Fibroblast of skin of scalp (primary cell): ENCODE results near the gene PAK5.
"Not testable (repeated sequence)": the region's sequence is repeated elsewhere in the genome, so short reads cannot be mapped to it uniquely, and the experiment has no call there.

Experiments used
- DNase-seq: peaks from one replicate; pipeline ENCODE4 v3.0.0-alpha.2; 2013

Gene PAK5

DNA sequence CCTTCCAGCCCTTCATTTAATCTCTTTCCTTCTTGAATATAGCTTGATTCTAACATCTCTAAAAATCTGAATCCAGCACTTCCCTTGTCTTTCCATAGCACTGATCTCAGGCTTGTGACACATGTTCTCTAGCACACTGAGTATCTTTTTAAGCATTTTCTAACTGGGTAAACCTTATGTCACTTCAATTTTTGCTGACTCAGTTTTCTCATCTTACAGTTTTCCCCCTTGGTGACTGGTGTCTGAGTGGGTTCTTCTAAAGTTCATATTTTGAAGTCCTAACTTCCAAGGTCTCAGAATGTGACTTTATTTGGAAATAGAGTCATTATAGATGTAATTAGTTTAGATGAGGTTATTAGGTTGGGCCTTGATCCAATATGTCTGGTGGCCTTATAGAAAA is 153.9 kb downstream of the PAK5 start:
- DNase-seq: no peak

DNA sequence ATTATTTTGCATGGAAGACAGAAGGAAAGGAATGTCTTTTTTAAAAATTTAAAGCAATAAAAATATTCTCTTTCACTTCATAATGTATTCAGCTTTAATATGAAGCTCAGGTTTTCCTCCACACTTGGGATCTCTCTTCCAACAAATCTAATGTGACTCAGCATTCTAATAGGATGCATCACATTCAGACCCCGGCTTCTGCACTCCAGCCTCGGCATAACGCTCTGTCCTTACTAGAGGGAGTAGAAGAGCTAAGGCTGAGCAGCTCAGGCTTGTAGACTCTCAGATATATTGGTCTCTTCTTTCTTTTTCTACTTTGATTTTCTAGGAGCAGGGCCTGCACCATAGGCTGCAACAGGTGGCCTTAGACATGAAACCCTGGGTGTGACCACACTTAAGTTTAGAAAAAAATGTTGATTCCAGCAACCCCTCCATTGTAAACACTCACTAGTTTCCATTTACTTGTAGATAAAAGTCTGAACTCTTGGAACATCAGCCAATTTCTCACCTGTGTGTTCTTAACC is 161.7 kb downstream of the PAK5 start:
- no peak for DNase-seq

DNA sequence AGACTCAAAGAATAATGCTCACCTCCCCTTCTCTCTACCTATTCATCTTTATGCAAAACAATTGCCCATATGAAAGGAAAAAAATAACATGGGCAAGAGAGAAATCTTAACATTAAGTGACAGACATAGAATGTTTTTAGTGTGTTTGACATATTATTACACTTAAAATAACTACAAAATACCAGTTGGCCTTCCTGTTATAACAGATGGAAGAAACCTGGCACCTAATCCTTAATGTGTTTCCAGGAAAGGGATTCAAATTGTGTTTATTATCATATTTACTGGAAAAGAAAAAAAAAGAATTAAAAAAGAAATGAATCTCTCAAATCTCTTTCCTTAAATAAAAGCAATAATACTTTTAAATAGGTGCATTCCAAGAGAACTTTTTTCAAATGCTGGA is 165.9 kb downstream of the PAK5 start:
- no peak for DNase-seq

DNA sequence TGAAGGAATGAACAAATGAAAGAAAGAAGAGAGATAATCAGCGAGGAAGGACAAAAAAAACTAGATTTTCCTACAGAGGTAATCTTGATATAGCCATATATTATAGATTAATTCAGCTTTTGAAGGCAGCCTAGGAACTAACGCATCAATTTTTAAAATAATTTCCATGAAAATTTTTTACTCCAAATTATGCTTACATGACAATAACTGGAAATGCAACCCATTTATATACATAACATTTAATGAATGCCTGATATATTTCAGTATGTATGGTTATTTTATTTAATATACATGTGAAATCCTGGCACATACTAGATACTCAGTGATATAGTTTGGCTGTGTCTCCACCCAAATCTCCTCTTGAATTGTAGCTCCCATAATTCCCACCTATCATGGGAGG is 166.8 kb downstream of the PAK5 start:
- no peak for DNase-seq

DNA sequence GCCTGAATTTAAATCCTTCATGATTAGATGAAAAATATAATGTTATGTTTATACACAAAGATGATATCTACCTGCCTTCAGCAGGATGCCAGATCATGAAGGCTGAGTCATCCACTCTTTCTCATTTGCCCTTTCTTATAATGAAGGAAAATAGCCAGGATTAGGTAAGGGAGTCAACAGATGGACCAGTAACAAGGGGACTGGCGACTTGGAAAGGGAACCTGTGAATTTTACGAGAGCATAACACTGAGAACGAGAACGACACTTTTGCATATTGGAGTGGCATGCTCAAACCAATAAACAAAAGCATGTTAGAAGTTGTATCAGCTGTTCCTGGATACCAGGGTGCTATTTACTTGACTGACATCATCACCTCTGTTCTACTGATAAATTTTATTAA is 170.5 kb downstream of the PAK5 start:
- no peak for DNase-seq

DNA sequence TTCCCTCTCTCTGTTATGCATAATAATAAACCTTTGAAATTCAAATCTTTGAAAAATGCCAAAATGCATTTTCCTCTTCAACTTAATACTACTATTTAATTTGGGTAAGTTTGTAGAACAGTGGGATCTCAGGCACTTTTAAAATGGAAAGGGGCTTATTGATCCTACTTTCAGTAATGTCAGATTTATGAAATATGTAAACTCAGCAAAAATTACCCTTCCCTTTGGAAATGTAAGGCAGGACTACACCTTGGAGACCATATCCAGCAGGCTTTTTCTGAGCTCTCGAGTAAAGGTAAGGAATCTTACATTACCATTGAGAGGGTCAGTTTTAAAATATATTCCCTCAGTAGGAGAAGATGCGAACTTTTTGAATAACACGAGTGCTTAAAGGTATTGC is 175.5 kb downstream of the PAK5 start:
- DNase-seq: no peak

DNA sequence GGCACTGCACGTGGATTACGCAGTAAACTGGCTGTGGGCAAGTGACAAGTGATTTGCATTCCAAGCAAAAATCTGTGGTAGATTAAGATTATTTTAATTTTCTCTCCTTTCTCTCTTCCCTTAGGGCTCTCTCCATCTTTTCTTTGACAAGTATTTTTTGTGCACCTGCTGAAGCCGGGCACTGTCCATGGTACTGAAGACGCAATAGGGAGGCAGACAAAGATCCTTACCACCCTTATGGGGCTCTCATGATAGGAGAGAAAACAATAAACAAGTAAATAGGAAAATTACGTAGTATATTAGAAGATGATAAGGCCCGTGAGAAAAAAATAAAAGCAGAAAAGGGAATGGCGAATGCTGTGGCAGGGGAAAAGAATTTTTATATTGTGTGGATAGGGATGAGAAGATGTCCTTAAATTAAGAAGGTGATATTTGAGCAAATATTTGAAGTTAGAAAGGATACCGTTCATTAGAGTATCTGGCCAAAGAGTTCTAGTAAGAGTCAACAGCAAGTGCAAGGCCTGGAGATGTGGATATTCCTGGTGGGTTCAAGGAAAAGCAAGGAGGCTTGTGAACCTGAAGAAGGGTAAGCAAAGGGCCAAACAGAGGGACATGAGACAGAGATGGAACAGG is 178.5 kb downstream of the PAK5 start:
- DNase-seq: peak; percentile 9

DNA sequence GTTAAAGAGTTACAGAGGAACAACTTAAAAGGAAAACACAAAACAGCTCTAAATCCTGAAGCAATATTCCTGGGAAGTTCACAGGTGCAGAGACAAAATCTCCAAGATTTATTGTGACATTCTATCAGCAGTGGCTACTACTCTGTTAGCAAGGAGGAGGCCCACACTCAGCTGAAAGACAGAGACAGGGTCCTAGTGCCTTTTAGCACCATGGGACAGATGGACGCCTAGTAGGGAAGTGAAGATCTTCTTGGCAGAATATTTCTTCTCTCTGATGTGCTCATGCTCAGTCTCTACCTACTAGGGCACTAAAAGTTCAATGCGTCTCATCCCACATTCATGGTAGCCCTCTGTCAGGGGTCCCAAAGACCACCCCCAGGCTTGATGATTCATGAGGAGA is 191.1 kb downstream of the PAK5 start:
- DNase-seq: no peak

DNA sequence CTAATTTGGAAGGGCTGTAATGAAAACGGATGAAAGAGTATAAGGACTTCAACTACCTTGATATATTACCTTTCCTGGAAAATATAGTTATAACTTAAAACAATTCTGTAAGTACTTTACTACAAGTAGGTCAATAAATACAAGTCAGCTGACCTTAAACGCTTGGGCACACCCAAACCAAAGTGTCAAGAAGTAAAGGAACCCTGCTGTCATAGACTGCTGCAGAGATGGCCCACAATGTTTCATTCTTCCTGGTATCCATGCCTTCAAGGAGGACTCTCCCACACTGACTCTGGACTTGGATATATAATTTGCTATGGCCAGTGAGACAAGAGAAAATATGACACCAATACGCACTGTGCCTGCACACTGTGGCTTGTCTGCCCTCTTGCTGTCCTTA is 192.5 kb downstream of the PAK5 start:
- no peak for DNase-seq

DNA sequence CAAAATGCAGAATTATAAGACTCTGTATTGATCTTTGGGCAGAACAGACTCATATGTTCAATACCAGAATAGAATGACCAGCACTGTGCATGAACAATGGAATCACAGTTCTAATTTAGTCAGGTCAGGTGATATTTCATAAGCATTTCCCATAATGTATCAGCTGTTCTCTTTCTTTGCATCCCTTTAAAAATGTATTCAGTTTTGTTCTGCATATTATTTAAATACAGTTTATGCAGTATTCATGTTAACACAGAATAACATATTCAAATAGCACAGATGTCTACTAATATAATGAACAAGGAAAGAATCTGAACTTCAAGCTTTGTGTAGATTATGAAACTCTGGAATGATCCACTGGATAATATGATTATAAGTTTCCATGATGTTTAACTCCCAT is 196.0 kb downstream of the PAK5 start:
- DNase-seq: no peak

DNA sequence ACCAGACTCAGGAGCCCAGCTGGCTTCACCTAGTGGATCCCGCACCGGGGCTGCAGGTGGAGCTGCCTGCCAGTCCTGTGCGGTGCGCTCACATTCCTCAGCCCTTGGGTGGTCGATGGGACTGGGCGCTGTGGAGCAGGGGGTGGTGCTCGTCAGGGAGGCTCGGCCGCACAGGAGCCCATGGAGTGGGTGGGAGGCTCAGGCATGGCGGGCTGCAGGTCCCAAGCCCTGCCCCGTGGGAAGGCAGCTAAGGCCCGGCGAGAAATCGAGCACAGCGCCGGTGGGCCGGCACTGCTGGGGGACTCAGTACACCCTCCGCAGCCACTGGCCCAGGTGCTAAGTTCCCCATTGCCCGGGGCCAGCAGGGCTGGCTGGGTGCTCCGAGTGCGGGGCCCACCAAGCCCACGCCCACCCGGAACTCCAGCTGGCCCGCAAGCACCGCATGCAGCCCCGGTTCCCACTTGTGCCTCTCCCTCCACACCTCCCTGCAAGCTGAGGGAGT is 197.3 kb downstream of the PAK5 start:
- not testable (repeated sequence) for DNase-seq

DNA sequence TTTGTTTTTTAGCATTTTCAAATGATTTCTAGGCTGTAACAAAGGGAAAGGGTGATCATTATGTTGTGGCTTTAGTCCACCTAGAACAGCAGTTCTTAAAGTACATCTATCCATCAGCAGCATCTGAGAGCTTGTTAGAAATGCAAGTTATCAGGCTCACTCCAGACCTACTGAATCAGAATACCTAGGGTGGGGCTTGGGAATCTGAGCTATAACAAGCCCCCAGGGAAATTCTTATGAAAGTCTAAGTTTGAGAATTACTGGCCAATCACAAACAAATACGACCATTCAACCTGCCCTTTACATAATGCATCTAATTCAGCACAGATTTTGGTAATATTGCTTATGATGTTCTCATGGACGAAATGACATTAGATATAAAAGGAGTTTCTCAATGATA is 201.0 kb downstream of the PAK5 start:
- DNase-seq: no peak

DNA sequence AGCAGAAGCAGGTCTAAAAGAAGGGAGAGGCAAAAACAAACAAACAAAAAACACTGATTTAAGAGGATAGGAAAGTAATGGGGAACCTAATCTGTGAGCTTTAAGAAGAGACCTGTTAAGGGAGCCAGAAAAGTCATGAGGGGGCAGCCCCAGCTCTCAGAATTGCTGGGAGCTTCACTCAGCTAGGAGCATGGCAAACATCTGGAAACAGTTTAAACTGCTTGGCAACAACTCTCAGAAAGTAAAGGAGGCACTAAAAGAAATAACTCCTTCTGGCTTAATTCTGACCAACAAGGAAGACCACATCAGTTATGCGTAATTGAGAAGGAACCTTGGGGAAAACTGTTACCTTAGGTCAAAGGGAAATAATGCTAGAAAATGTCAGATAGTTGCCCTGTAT is 203.1 kb downstream of the PAK5 start:
- no peak for DNase-seq

DNA sequence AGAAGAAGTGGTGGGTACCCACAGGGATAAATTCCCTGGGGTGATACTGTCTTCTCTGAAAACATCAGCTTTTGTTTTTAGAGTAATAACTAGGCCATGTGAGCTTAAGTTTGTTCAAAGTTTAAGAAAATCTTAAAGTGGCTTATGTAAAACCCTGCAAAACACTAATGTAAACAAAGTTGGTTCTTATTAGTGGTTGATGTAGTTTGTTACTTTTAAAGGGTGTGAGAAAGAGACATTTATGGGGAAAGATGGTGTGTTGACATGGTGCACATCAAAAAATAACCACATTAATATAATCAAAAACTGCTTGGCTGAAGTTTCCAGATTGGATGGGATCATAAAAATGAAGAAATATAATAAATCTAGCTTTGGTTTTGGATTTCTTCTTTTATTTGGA is 204.5 kb downstream of the PAK5 start:
- DNase-seq: no peak

DNA sequence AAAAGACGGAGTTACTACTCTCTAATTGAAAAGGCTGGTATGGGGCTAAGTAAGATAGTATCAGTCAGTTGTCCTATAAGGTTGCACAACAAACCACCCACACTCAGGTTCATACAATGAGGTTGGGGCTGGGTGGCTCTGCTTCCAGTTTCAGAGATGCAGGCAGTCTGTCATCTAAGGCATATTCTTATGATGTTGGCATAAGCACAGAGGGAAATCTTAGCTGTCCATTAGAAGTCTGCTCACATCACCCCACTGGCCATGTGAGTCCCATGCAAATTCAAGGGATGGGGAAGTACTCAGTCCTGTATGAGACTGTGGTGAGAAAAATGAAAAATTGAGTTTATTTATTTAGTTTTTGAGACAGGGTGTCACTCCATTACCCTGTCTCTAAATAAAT is 205.9 kb downstream of the PAK5 start:
- no peak for DNase-seq

DNA sequence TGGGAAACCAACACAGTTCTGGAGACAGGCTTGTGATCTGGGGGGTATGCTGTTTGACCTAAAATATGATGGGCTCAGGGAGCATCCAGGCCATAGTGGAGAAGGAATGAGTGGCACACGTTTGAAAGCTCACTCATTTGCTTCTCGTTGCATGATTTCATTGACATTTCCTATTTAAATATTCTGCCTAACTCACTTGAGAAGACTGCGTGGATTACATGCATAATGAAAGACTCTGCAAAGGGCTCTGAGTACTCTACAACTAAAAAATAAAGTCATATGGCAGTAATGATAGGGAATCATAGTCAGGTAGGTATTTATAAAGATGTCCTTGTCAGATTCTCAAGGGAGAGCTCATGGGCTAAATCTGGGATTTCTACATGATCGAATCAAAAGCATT is 206.6 kb downstream of the PAK5 start:
- no peak for DNase-seq

DNA sequence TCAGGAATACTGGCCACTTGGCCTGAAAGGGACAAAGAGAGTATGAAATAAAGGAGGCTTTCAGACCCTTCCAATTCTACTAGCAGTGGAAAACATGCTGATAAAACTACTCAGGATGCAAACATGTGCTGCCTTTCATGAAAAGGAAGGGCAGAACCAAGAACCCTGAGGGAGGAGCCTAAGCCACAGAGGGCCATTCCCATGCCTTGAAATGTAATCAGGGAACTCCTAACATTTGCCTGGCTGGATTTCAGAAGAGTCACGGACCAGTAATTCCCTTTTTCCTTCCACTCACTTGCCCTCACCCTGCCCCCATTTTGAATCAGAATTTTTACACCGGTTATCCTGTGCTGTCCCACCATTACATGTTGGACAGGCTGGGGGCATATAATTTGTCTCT is 208.3 kb downstream of the PAK5 start:
- DNase-seq: no peak

DNA sequence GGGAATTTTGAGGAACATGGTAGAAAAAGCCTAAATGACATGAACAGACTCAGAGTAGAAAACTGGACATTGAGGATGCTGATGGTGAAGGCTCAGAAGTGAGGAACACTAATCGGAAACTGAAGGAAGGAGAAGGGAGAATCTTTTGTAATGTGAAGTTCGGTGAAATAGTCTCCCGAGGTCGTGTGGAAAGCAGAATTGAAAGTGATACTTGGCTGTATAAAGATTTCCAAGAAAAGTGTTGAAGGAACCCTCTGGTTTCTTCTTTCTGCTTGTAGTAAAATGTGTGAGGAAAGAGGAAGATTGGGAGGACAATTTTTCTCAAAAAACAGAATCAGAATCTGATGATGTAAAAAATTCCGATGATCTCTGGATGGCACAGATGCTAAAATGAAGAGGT is 209.0 kb downstream of the PAK5 start:
- no peak for DNase-seq

DNA sequence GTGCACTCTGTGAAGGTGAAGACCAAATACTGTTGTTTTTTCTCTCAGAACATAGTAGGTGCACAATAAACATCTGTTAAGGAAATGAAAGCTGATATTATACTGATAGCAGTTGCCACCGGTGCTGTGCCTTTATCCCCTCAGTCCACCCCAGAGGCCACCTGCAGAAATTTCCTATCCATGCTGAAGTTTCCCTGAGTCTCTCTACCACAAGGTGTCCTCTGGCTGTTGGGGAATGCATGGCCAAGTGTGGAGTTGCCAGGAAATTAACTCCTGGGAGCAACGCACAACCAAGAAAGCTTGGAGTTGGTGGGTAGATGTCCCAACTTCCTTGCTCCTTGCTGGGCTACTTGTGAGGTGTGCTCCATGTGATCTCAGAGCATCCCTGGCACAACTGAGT is 210.3 kb downstream of the PAK5 start:
- no peak for DNase-seq

DNA sequence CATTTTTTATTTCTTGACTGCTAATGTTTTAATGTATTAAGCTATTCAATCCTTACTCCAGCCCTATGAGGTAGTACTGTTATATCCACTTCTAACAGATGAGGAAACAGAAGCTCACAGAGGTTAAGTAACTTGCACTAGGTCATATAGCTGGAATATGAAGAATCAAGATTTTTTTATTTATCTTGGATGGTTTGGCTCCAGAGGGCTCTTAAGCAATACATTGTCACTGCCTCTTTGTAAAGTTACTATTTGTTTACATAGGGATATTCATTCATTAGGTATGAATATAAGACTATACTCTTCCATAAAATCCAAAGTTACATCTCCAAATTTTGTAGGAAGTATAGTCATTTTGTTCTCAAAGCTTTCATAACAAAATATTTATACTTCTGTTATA is 210.7 kb downstream of the PAK5 start:
- no peak for DNase-seq

DNA sequence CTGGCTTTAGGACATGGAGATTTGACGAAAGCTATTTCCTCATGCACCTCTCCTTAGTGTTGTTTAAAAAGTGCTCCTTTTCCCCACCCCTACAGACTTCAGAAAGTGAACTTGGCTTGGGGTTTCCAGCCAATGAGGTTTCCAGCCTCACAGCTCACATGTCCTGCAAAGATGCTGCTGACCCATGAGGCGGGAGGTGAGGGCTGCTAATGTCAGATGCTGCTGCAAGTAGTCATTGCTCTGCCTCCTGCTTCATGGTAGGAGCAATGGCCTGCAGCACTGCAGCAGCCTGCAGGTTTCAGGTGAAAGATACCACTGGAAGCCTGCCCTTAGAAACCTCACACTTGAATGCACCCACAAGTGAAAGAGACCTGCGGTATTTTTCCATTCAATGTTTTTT is 211.7 kb downstream of the PAK5 start:
- no peak for DNase-seq

DNA sequence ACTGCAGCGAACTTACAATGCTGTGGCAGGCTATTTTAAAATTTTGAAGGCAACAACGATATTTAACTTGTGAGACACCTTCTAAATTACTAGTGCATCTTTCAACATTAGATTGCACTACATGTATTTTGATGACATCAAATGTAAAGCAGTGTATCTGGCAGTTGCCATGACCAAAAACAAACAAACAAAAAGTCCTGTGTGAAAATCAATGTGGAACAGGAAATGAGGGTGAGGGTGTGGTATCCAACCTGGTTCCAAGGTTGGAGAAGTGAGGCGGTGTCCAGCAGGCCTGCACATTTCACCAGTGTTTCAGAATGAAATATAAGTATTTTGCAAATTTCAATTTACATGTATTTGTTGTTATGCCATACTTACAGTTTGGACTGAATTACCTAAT is 212.5 kb downstream of the PAK5 start:
- no peak for DNase-seq

DNA sequence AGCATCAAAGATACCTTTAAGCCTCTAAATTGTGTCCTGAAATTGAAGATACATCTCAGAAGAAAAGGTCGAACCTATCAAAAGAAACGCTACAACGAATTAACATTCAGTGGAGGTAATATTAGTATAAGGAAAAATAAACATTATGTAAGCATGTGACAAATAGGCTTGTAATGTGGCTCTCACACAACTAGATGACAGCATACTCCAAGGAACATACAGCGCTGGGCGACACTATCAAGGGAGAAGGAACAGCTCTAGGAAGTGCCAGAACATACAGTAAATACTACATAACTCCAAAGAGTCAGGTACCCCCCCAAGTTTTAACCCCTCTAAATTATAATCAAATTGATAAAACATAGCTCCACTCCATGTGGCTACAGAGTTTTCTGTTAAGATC is 220.9 kb downstream of the PAK5 start:
- peak; percentile 38 for DNase-seq

DNA sequence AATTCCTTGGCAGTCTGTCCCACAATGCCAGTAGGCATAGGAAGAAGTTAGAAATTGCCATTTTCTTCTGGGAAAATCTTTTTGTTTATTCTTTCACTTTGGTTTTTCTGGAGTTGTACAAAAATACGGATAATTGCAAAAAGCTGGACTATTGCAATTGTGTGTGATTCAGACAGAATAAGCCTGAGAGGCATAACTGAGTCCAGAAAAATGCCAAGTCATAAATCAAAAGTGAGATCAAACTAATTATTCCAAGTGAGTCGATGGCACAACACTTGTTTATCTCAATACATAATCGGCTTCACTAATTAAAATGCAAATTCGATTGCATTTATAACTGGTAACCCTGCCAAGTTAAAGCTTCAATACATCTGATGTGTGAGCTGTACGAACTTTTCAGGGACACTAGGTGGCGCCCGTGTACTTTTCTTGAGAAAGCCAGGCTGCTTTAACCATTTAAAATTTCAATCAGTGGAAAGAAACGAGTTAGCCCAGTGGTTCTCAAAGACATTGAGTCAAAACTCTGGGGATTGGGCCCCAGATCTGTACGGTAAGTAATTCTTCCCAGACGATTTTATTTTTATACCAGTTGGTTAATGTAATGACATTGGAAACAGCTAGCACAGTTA is 221.9 kb downstream of the PAK5 start:
- peak; percentile 57 for DNase-seq

DNA sequence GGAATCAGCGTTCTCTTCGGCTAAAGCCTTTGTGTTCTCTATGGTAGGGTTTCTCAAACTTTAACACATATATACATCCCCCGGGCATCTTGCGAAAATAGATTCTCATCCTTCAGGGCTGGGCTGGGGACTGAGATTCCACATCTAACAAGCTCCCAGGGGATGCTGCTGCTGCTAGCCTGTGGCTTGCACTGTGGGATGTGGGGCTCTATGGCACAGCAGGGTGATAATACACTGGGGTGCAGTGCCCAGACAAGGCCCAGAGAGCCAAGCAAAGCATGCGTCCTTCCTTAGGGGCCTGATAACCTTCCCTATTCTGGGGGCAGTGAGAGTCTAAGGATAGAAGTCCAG is 222.4 kb downstream of the PAK5 start:
- no peak for DNase-seq
